ENCODE data around the gene BTLA. TPM values are rescaled to one million over a fixed set of nuclear protein-coding genes. Genes with fewer than 3 reads are reported as not detected.

BTLA gene, protein sequence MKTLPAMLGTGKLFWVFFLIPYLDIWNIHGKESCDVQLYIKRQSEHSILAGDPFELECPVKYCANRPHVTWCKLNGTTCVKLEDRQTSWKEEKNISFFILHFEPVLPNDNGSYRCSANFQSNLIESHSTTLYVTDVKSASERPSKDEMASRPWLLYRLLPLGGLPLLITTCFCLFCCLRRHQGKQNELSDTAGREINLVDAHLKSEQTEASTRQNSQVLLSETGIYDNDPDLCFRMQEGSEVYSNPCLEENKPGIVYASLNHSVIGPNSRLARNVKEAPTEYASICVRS
- total RNA-seq, result under 1 TPM in 1 of 2 donors, not detected in 1; 0.35 TPM

DNA sequence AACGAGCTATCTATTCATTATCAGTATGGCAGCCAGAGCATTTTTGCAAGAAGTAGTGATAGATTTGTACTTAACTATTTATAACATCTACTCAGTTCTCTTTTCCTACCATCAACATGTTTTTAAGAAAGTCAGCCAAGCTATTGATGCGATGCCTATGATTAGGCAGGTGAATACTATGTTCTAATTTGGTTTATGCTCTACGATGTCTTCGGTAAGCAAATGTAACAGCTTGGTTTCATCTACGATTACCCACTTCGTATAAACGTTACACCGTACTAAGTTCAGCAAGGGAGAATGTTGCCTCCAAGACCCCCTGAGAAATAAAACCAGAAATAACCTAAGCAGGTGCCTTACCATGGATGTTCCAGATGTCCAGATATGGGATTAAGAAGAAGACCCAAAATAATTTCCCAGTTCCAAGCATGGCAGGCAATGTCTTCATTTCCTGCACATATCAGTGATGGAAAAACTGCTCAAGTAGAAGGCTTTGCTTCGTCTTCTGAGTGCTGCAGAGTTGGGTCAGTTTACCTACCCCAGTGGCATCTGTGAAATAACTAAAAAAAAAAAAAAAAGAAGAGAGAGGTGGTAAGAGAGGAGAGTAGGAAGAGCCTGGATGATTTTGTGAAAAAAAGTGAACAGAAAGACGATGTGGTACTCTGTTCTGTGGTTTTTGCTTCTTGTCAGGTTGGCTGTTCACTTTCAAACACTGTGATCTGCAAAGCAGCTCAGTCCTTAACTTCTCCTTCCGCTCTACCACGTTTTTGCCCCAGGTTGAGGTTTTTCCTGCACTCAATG, at the start of gene BTLA:
Gene BTLA, minus strand, starts transcription at position 559 of the 798 bp plus-strand sequence. Its CDS starts 114 bp downstream, at position 445.
- ATAC-seq (ENCODE audit: insufficient number of reproducible peaks, low FRiP score, low read depth) (no peak), DNase-seq (ENCODE audit: low spot score) (no peak)
- Histone ChIP-seq H3K4me1 (ENCODE audit: control insufficient read depth in 1 of 2, low read depth in 2 of 2) (no peaks in the 10 kb centered on the region), H3K36me3 (no peaks in the 10 kb centered on the region), H3K27me3 (replicated peaks; ENCODE audit: insufficient read depth) (no peaks in the 10 kb centered on the region), H3K4me3 (no peak within 1 kb of the TSS), H3K27ac (no peak within 1 kb of the TSS), H3K9me3 (no peaks in the 10 kb centered on the region)
- TF ChIP-seq CTCF (IDR thresholded peaks at IDR 0.05), result no peak

DNA sequence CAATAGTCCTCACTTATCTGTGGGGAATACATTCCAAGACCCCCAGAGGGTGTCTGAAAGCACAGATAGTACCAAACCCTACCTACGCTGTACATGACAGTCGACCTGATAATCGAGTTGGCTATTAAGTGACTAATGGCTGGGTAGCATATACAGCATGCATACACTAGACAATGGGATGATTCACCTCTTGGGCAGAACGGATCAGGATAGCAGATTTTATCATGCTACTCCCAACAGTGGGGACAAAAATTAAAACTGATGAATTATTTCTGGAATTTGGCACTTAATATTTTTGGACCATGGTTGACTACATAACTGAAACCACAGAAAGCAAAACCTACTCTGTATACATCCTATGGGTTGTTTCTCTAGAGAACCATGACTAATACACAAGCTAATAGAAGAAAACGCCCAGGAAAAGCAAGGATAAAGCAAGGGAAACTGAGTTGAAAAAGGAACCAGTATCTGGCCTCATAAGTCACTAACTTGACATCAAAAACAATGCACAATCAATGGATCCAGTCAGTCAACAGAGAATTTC, 47.0 kb upstream of the BTLA start:
- no peak for TF ChIP-seq CTCF (IDR thresholded peaks at IDR 0.05)
- Histone ChIP-seq H3K9me3 (no peaks in the 10 kb centered on the region), H3K36me3 (peaks cover 27% of the 10 kb centered on the region), H3K27ac (no peak overlapping the region), H3K27me3 (replicated peaks; ENCODE audit: insufficient read depth) (no peaks in the 10 kb centered on the region), H3K4me3 (no peak overlapping the region), H3K4me1 (ENCODE audit: control insufficient read depth in 1 of 2, low read depth in 2 of 2) (peaks cover 0 to 4% of the 10 kb centered on the region in 2 donors)
- ATAC-seq (ENCODE audit: insufficient number of reproducible peaks, low FRiP score, low read depth) (no peak), DNase-seq (ENCODE audit: low spot score) (no peak)

DNA sequence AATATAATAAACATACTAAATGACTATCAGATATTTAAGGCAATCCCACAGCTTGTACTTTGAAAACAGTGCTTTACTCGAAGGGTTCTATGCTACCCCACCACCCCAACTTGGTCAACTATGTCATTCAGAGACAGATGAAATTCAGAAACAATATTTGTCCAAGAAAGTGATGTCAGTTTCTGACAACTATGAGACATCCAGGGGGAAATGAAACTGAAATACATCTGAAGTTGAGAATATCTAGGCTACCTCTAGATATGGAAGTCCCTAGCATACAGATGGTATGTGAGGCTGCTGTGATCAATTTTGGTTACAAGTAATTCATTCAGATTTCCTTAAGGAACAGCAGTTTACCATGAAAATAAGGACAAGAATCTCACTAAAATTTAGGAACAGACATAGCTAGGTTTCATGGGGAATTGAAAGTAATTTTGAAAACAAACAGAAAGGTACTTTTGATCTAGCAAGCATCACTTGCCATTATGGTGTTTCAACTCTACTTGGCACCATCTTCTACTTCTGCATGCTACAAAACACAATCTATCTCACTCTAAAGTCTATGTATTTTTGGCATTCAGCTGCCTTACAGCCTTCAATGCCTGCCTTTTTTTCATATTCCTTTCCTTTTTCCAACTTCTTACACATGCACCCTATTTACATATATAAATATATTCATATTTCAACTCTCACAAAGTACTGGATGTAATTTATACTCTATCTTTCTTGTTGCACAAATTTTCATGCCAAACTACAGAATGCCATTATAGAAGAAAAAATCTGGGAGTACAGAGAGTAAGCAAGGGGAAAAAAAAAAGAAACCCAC, 40.8 kb upstream of the BTLA start:
- TF ChIP-seq CTCF (IDR thresholded peaks at IDR 0.05), result no peak
- H3K4me1 ChIP-seq (ENCODE audit: control insufficient read depth in 1 of 2, low read depth in 2 of 2), result no peaks in the 10 kb centered on the region
- ATAC-seq (ENCODE audit: insufficient number of reproducible peaks, low FRiP score, low read depth) (no peak), DNase-seq (ENCODE audit: low spot score) (no peak)
- H3K36me3 ChIP-seq, result peaks cover 9% of the 10 kb centered on the region
- H3K27ac ChIP-seq, result no peak overlapping the region
- H3K4me3 ChIP-seq, result no peak overlapping the region
- H3K9me3 ChIP-seq, result no peaks in the 10 kb centered on the region
- no peaks in the 10 kb centered on the region for H3K27me3 ChIP-seq (replicated peaks; ENCODE audit: insufficient read depth)

GRCh38 chr3:112531358-112531781, 32.1 kb upstream of the BTLA start:
- TF ChIP-seq CTCF (IDR thresholded peaks at IDR 0.05), result peak; percentile 53
- DNase-seq (ENCODE audit: low spot score) (no peak), ATAC-seq (ENCODE audit: insufficient number of reproducible peaks, low FRiP score, low read depth) (no peak)
- Histone ChIP-seq H3K36me3 (peaks cover 19% of the 10 kb centered on the region), H3K4me1 (ENCODE audit: control insufficient read depth in 1 of 2, low read depth in 2 of 2) (no peaks in the 10 kb centered on the region), H3K27ac (no peak overlapping the region), H3K9me3 (no peaks in the 10 kb centered on the region), H3K4me3 (no peak overlapping the region), H3K27me3 (replicated peaks; ENCODE audit: insufficient read depth) (no peaks in the 10 kb centered on the region)

All from thoracic aorta (tissue), 2 donors.